ENCODE results near the gene C22orf15.

GRCh38 chr22:23745791-23746190 lies 17.0 kb upstream of the C22orf15 start:
- no peak for TF ChIP-seq POLR2A (IDR thresholded peaks at IDR 0.05)
- no peak for TF ChIP-seq CTCF (IDR thresholded peaks at IDR 0.05)

Data from testis (tissue), 2 donors.